Hepatic stellate cell (primary cell): ENCODE data around the gene DCUN1D5.
A peak's percentile ranks its signal among the peaks of the same experiment; 100 is the strongest.
"Not testable (repeated sequence)": the region's sequence is repeated elsewhere in the genome, so short reads cannot be mapped to it uniquely, and the experiment has no call there.

ENCODE experiments used
- DNase-seq: peaks from one replicate; pipeline ENCODE4 v3.0.0; 2011; ENCODE audit warnings: low spot score

DCUN1D5 gene

GRCh38 chr11:103055221-103055890 is 36.6 kb downstream of the DCUN1D5 start:
- no peak for DNase-seq

DNA sequence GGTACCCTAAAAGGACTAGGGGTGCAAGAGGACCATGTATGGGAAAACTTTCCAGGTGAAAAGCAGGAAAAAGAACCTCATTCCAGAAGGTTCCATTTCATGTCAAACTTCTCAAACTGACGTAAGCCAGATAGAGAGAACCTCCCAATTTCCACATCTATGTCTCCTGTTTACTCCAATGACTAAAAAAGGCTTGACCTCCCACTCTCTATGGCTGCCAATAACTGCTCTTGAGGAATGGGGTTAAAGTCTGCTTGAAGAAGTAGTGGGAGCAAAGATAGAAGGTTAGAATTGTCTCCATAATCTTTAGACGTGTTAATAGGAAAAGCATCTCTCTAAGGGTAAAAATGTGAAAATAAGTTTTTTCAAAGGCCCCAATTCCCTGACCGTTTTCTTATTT is 38.0 kb downstream of the DCUN1D5 start:
- DNase-seq: no peak

GRCh38 chr11:103051981-103052380 is 40.0 kb downstream of the DCUN1D5 start:
- no peak for DNase-seq

DNA sequence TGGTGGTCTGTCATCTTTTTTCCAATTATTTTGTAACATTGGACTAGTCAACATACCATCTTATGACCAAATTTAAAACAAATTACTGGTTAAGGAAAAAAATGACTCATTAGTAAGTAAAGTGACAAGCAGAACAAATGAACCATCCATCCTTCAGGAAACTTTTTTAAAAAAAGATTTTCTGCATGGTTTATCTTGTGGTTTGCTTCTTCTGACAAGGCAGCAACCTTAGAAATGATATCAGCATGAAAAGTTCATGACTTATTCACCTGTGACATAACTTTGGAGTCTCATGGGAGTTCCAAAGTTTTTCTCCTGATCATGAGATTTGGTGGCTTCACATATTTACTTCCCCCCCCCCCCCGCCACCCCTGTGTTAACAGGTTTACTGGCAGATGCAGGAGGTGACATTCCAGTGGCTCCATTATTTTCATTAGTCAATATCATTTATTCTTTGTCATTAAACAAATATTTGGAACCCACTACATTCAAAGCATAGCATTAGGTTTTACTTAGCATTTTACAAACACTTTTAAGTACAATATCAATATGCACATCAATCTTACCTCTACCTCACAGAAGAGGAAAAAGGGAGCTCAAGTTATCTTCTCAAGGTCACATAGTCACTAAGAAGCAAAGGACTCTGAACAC is 40.7 kb downstream of the DCUN1D5 start:
- DNase-seq: no peak

- no peak for DNase-seq
These were observed 41.6 kb downstream of the DCUN1D5 start for GRCh38 chr11:103050351-103050750.

DNA sequence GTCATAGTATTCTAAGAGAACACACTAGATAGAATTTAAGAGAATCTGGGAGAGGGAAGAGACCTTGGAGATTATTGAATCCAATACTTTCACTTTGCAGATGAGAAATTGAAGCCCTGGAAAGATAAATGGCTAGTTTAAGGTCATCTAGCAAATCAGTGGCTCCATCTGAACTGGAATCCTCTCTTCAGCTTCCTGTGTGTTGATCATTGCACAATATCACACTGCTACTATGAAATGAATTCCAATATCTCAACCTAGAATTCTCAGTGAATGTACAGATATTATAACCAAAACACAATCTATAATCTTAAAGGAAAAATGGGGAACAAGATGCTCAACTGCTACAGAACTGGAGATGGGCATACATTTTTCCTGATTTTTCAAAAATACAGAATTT is 44.1 kb downstream of the DCUN1D5 start:
- no peak for DNase-seq

- no peak for DNase-seq
These were observed 47.9 kb downstream of the DCUN1D5 start for GRCh38 chr11:103043826-103044678.

- DNase-seq: no peak
These were observed 49.8 kb downstream of the DCUN1D5 start for GRCh38 chr11:103042161-103042560.

DNA sequence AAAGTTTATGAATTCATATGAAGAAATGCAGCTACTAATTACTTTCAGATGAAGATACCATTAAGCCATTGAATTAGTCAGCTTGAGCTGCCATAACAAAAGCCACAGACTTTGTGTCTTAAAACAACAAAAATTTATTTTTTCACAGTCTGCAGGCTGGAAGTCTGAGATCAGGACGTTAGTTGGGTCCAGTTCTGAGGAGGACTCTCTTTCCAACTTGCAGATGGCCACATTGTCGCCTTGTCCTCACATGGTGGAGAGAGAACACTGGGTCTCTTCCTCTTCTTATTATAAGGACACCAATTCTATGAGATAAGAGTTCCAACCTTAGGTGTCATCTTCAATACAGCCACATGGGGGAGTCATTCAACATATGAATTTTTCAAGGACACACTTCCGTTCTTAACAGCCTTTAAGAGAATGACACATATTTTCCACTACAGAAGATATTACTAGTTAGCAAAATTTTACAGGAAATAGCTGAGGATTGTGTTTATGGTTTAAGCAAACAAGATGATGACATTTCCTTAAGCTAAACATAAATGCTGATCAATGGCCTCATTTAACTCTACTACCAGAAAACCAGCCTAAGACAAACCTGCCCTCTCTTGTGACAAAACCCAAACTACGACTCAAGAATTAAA is 56.0 kb downstream of the DCUN1D5 start:
- peak; percentile 29 for DNase-seq

DNA sequence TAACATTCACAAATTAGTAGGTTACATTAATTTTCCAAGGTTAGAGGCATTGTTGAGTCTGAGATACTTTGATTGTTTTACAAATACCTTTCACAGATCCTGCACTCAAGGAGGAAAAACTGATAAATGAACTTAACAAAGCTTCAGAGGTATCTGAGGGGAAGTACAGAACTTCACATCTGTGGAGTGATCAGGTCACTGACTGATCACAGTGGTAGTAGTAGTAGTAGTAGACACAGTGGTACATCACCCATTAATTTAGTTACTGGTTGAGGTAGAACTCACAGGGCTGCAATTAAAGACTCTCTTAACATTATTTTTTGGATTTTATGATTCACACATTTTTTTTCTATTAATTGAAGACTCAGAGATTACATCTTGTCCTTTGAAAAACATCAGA is 56.7 kb downstream of the DCUN1D5 start:
- no peak for DNase-seq

DNA sequence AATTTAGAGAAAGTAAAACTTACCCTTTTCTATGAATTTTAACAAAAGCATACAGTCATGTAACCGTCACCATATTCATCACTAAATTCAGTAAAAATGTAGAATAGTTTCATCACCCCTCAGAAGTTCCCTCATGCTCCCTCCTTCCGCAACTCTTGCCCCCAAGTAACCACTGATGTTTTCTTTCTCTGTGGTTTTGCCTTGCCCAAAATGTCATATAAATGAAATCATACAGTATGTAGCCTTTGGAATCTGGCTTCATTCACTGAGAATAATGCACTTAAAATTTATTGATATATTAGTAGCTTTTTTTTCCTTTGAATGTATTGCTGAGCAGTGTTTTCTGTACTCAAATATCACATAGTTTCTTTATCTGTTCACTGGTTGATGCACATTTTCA is 60.1 kb downstream of the DCUN1D5 start:
- peak; percentile 27 for DNase-seq

DNA sequence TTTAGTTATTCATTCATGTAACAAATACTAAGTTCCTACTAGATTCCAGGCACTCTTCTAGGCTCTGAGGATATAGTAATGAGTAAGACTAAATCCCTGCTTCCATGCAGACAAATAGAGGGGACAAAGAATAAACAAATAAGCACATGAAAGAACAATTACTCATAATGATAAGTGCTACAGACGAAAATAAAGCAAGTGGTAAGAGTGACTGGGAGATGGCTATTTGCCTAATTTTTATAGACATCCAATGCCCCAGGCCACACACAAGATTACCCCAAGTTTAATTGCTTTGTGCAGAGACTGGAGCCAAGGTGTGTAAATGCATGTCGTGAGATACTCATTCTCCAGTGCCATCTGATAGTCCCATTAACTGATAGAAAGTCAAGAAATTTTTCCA is 62.6 kb downstream of the DCUN1D5 start:
- DNase-seq: no peak

- DNase-seq: not testable (repeated sequence)
These were observed 63.5 kb downstream of the DCUN1D5 start for GRCh38 chr11:103028304-103029020.

GRCh38 chr11:103024086-103024485 is 67.9 kb downstream of the DCUN1D5 start:
- DNase-seq: no peak

DNA sequence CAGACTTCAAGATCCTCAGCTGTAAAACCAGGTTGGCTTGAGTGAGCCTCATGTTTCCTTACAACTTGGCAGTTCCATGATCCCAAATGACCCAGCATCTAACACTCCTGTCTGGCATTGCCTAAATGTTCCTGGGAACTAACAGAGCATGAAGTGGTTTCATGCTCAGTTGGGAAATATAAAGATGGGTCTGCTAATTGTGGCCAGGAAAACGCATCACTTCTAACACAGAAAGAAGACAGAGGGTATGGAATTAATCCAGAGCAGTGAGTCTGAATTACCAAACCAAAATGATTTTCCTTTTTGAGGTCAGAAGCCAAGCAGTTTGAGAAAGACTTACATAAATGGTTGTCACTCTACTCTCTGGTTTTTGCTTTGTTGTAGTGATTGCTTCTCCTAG is 75.9 kb downstream of the DCUN1D5 start:
- DNase-seq: no peak

- no peak for DNase-seq
These were observed 78.5 kb downstream of the DCUN1D5 start for GRCh38 chr11:103013421-103013820.
